SK-N-SH (cell line): Measurements from ENCODE around the gene AK4. TPM values are rescaled to one million over a fixed set of nuclear protein-coding genes. Genes with fewer than 3 reads are reported as not detected.

Source experiments
- CTCF ChIA-PET: fragments of 300-600, 350-600 bp; formaldehyde crosslinking; extraction: SDS; loops from one replicate; lab custom pipeline; 2021; lab: Yijun Ruan, JAX
- POLR2A ChIA-PET: fragments of 350-600 bp; sonication (Branson Sonifier 250); formaldehyde crosslinking; extraction: SDS; loops from one replicate; lab custom pipeline; 2020; ENCODE audit warnings: antibody characterized with exemption, inconsistent platforms; lab: Yijun Ruan, JAX
- DNase-seq: peaks from one replicate; pipeline ENCODE4 v3.0.0; 2012
- H2AFZ ChIP-seq: fragments of 200-600 bp; sonication (generic); 2 replicates; pipeline ENCODE4 v1.8.1; 2016; ENCODE audit warnings: antibody characterized with exemption, mild to moderate bottlenecking, low read depth
- H3F3A ChIP-seq: fragments of 200-600 bp; sonication (generic); replicated peaks from 2 replicates; pipeline ENCODE3; 2016; ENCODE audit warnings: antibody characterized with exemption, mild to moderate bottlenecking; ENCODE audit not compliant: insufficient read depth
- H3K27ac ChIP-seq, 2 experiments: fragments of 200-500 bp in 1 of 2; fragments of 200-600 bp in 1 of 2; sonication (Bioruptor generic) in 1 of 2; sonication (generic), shearing (Covaris generic) in 1 of 2; 2 replicates each; pipeline versions ENCODE4 v1.5.1 to v1.6.1; 2014 to 2016; ENCODE audit warnings: low read depth in 2 of 2, inconsistent platforms in 1 of 2, low read length in 1 of 2, mild to moderate bottlenecking in 1 of 2, mixed read lengths in 1 of 2
- H3K27me3 ChIP-seq: fragments of 200-600 bp; sonication (generic), shearing (Covaris generic); 2 replicates; pipeline ENCODE4 v1.6.1; 2016; ENCODE audit warnings: mixed run types; ENCODE audit not compliant: insufficient read depth
- H3K36me3 ChIP-seq, 2 experiments: fragments of 200-500 bp in 1 of 2; fragments of 200-600 bp in 1 of 2; sonication (Bioruptor generic) in 1 of 2; sonication (generic) in 1 of 2; replicated peaks in 1 of 2; 2 replicates each; pipeline versions ENCODE3 to v1.5.1; 2014 to 2016; ENCODE audit warnings: low read length in 1 of 2, mild to moderate bottlenecking in 1 of 2; ENCODE audit not compliant: insufficient read depth in 2 of 2, control insufficient read depth in 1 of 2
- H3K4me1 ChIP-seq, 2 experiments: fragments of 200-500 bp in 1 of 2; fragments of 200-600 bp in 1 of 2; sonication (Bioruptor generic) in 1 of 2; sonication (generic), shearing (Covaris generic) in 1 of 2; 2 replicates each; pipeline versions ENCODE4 v1.5.1 to v1.6.1; 2014 to 2016; ENCODE audit warnings: low read depth in 1 of 2, low read length in 1 of 2, mixed run types in 1 of 2; ENCODE audit not compliant: insufficient read depth in 2 of 2, control insufficient read depth in 1 of 2
- H3K4me2 ChIP-seq: fragments of 200-600 bp; sonication (generic), shearing (Covaris generic); 2 replicates; pipeline ENCODE4 v1.6.1; 2017; ENCODE audit warnings: mixed run types
- H3K4me3 ChIP-seq, 2 experiments: fragments of 200-500 bp in 1 of 2; fragments of 200-600 bp in 1 of 2; sonication (Bioruptor generic) in 1 of 2; sonication (generic), shearing (Covaris generic) in 1 of 2; 2 replicates each; pipeline versions ENCODE4 v1.5.1 to v1.8.1; 2014 to 2016; ENCODE audit warnings: low read depth in 2 of 2, inconsistent platforms in 1 of 2, low read length in 1 of 2, mild to moderate bottlenecking in 1 of 2, mixed read lengths in 1 of 2, moderate library complexity in 1 of 2
- H3K79me2 ChIP-seq: fragments of 200-600 bp; sonication (generic); 2 replicates; pipeline ENCODE4 v1.8.1; 2017; ENCODE audit warnings: mild to moderate bottlenecking; ENCODE audit not compliant: insufficient read depth
- H3K9ac ChIP-seq: fragments of 200-600 bp; sonication (generic); 2 replicates; pipeline ENCODE4 v1.6.1; 2017; ENCODE audit warnings: mixed run types
- H3K9me2 ChIP-seq: fragments of 200-600 bp; sonication (generic); 2 replicates; pipeline ENCODE4 v1.6.1; 2017; ENCODE audit warnings: mixed run types
- H3K9me3 ChIP-seq: fragments of 200-600 bp; sonication (generic); 2 replicates; pipeline ENCODE4 v1.6.1; 2017; ENCODE audit warnings: mixed run types, mild to moderate bottlenecking, moderate library complexity
- H4K20me1 ChIP-seq: fragments of 200-600 bp; sonication (generic); 2 replicates; pipeline ENCODE4 v1.6.1; 2017; ENCODE audit warnings: mild to moderate bottlenecking, mixed run types; ENCODE audit not compliant: insufficient read depth
- EP300 ChIP-seq, 2 experiments: IDR thresholded peaks; 2 replicates each; pipeline versions ENCODE4 v1.4.0 to v1.6.1; 2012; ENCODE audit warnings: borderline replicate concordance in 1 of 2, low read depth in 1 of 2, low read length in 1 of 2
- EZH2phosphoT487 ChIP-seq: fragments of 200-600 bp; sonication (generic); IDR thresholded peaks from 2 replicates; pipeline ENCODE4 v1.6.1; 2017; ENCODE audit warnings: low read depth, mixed run types, mild to moderate bottlenecking, antibody characterized with exemption, moderate library complexity, borderline replicate concordance
- FOXJ3 ChIP-seq: sonication (generic); formaldehyde crosslinking; IDR thresholded peaks from 2 replicates; pipeline ENCODE4 v1.5.1; 2020; ENCODE audit warnings: mild to moderate bottlenecking, missing genetic modification reagents
- FOXM1 ChIP-seq: IDR thresholded peaks from 2 replicates; pipeline ENCODE4 v1.4.0; 2012; ENCODE audit warnings: low read depth, mild to moderate bottlenecking
- GABPA ChIP-seq: IDR thresholded peaks from 2 replicates; pipeline ENCODE4 v1.4.0; 2012; ENCODE audit warnings: low read depth, mild to moderate bottlenecking
- GATA2 ChIP-seq: sonication (generic); formaldehyde crosslinking; IDR thresholded peaks from 2 replicates; pipeline ENCODE4 v1.5.0; 2020; ENCODE audit warnings: mild to moderate bottlenecking, missing genetic modification reagents
- POLR2AphosphoS5 ChIP-seq: IDR thresholded peaks from 2 replicates; pipeline ENCODE4 v1.6.1; 2012; ENCODE audit warnings: low read depth, low read length
- RFX5 ChIP-seq: IDR thresholded peaks from 2 replicates; pipeline ENCODE4 v1.6.1; 2012; ENCODE audit warnings: mild to moderate bottlenecking, improper control_type of control experiment, low read length
- RXRA ChIP-seq: IDR thresholded peaks from 2 replicates; pipeline ENCODE4 v1.4.0; 2012; ENCODE audit warnings: low read depth, mild to moderate bottlenecking, borderline replicate concordance
- TAF1 ChIP-seq: IDR thresholded peaks from 2 replicates; pipeline ENCODE4 v1.6.1; 2012; ENCODE audit warnings: low read depth, mild to moderate bottlenecking, low read length, moderate library complexity, borderline replicate concordance
- TCF12 ChIP-seq: IDR thresholded peaks from 2 replicates; pipeline ENCODE4 v1.4.0; 2012
- TEAD4 ChIP-seq: IDR thresholded peaks from 2 replicates; pipeline ENCODE4 v1.4.0; 2012; ENCODE audit warnings: mild to moderate bottlenecking, borderline replicate concordance; ENCODE audit not compliant: insufficient read depth
- YY1 ChIP-seq: IDR thresholded peaks from 2 replicates; pipeline ENCODE4 v1.4.0; 2012; ENCODE audit warnings: low read depth, mild to moderate bottlenecking
- WGBS: methylation state at CpG from one replicate; pipeline ENCODE4 v1.1.6; 2017; ENCODE audit warnings: low lambda C conversion rate; 5-methylcytosine and 5-hydroxymethylcytosine counted together
- polyA plus RNA-seq, 3 experiments: library from polyadenylated mRNA; depleted of rRNA; stranded (reverse); fragments of >200 nt; gene quantifications; 2 replicates each; pipeline ENCODE4 v1.2.3, GENCODE V29; 2012
- TF ChIP-seq, protein P1 (sequence below): IDR thresholded peaks from 2 replicates; pipeline ENCODE4 v1.6.1; 2012; ENCODE audit warnings: mild to moderate bottlenecking, low read depth, low read length, moderate library complexity
- TF ChIP-seq, protein P2 (sequence below): fragments of 150-350 bp; IDR thresholded peaks from 2 replicates; pipeline ENCODE4 v1.6.1; 2016; ENCODE audit warnings: mild to moderate bottlenecking, low read depth, low read length
- TF ChIP-seq, protein P3 (sequence below): IDR thresholded peaks from 2 replicates; pipeline ENCODE4 v1.4.0; 2012; ENCODE audit warnings: low read depth, borderline replicate concordance
- TF ChIP-seq, protein P4 (sequence below): IDR thresholded peaks from 2 replicates; pipeline ENCODE4 v1.4.0; 2012; ENCODE audit warnings: low read depth
- TF ChIP-seq, protein P5 (sequence below): IDR thresholded peaks from 2 replicates; pipeline ENCODE4 v1.4.0; 2012; ENCODE audit warnings: low read depth, borderline replicate concordance

AK4 gene
- polyA plus RNA-seq, 1 of the 3 experiments (the other 2 are of a cell fraction), result 6.4 TPM

DNA sequence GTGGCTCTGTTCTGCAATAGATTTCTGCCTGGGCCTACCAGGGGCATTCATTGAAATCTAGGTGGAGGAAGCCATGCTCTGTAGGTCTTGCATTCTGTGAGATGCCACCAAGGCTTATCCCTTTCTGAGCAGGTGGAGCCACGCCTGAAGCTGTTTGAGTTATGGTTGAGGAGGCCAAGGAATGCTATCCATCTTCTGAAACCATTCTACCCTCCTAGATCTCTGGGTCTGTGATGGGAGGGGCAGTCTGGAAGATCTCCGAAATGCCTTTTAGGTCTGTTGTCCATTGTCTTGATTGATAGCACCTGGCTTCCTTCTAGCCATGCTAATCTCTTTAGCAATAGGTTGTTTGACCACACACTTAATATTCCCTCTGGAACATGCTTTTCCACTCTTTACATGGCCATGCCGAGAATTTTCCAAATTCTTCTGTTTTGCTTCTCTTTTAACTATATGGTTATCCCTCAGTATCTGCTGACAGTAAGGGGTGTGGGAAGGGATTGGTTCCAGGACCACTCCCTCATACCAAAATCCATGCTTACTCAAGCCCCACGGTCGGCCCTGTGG is 45.2 kb downstream of the AK4 start:
- ChIA-PET POLR2A (no interaction called here), CTCF (no interaction called here)
- Histone ChIP-seq H2AFZ (no peak overlapping the region), H3K4me2 (no peak overlapping the region), H3K79me2 (no peaks in the 10 kb centered on the region), H4K20me1 (no peaks in the 10 kb centered on the region), H3K36me3 (no peaks in the 10 kb centered on the region), H3F3A (peaks cover 3% of the 10 kb centered on the region), H3K27me3 (no peaks in the 10 kb centered on the region), H3K9ac (no peak overlapping the region), H3K4me1 (peaks cover 0 to 5% of the 10 kb centered on the region in 2 experiments; a peak in 1 of 4 replicates)
- WGBS, result 83% methylated on average over 5 of the region's 5 CpGs
- TF ChIP-seq, protein P1, sequence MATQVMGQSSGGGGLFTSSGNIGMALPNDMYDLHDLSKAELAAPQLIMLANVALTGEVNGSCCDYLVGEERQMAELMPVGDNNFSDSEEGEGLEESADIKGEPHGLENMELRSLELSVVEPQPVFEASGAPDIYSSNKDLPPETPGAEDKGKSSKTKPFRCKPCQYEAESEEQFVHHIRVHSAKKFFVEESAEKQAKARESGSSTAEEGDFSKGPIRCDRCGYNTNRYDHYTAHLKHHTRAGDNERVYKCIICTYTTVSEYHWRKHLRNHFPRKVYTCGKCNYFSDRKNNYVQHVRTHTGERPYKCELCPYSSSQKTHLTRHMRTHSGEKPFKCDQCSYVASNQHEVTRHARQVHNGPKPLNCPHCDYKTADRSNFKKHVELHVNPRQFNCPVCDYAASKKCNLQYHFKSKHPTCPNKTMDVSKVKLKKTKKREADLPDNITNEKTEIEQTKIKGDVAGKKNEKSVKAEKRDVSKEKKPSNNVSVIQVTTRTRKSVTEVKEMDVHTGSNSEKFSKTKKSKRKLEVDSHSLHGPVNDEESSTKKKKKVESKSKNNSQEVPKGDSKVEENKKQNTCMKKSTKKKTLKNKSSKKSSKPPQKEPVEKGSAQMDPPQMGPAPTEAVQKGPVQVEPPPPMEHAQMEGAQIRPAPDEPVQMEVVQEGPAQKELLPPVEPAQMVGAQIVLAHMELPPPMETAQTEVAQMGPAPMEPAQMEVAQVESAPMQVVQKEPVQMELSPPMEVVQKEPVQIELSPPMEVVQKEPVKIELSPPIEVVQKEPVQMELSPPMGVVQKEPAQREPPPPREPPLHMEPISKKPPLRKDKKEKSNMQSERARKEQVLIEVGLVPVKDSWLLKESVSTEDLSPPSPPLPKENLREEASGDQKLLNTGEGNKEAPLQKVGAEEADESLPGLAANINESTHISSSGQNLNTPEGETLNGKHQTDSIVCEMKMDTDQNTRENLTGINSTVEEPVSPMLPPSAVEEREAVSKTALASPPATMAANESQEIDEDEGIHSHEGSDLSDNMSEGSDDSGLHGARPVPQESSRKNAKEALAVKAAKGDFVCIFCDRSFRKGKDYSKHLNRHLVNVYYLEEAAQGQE, result no peak
- TF ChIP-seq RXRA, result no peak
- no peak for TF ChIP-seq RFX5
- no peak for TF ChIP-seq GATA2
- TF ChIP-seq YY1, result no peak
- TF ChIP-seq, protein P2, sequence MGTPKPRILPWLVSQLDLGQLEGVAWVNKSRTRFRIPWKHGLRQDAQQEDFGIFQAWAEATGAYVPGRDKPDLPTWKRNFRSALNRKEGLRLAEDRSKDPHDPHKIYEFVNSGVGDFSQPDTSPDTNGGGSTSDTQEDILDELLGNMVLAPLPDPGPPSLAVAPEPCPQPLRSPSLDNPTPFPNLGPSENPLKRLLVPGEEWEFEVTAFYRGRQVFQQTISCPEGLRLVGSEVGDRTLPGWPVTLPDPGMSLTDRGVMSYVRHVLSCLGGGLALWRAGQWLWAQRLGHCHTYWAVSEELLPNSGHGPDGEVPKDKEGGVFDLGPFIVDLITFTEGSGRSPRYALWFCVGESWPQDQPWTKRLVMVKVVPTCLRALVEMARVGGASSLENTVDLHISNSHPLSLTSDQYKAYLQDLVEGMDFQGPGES, result no peak
- TF ChIP-seq EZH2phosphoT487, result no peak
- TF ChIP-seq POLR2AphosphoS5, result no peak
- TF ChIP-seq, protein P3, sequence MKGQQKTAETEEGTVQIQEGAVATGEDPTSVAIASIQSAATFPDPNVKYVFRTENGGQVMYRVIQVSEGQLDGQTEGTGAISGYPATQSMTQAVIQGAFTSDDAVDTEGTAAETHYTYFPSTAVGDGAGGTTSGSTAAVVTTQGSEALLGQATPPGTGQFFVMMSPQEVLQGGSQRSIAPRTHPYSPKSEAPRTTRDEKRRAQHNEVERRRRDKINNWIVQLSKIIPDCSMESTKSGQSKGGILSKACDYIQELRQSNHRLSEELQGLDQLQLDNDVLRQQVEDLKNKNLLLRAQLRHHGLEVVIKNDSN, result no peak
- TF ChIP-seq TEAD4, result no peak
- TF ChIP-seq, protein P4, sequence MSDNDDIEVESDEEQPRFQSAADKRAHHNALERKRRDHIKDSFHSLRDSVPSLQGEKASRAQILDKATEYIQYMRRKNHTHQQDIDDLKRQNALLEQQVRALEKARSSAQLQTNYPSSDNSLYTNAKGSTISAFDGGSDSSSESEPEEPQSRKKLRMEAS, result no peak
- no peak for TF ChIP-seq FOXM1
- TF ChIP-seq TAF1, result no peak
- TF ChIP-seq TCF12, result no peak
- TF ChIP-seq EP300 (IDR thresholded peaks at IDR 0.05; ENCODE audit: borderline replicate concordance in 1 of 2, low read depth in 1 of 2, low read length in 1 of 2), result no peak
- TF ChIP-seq, protein P5, sequence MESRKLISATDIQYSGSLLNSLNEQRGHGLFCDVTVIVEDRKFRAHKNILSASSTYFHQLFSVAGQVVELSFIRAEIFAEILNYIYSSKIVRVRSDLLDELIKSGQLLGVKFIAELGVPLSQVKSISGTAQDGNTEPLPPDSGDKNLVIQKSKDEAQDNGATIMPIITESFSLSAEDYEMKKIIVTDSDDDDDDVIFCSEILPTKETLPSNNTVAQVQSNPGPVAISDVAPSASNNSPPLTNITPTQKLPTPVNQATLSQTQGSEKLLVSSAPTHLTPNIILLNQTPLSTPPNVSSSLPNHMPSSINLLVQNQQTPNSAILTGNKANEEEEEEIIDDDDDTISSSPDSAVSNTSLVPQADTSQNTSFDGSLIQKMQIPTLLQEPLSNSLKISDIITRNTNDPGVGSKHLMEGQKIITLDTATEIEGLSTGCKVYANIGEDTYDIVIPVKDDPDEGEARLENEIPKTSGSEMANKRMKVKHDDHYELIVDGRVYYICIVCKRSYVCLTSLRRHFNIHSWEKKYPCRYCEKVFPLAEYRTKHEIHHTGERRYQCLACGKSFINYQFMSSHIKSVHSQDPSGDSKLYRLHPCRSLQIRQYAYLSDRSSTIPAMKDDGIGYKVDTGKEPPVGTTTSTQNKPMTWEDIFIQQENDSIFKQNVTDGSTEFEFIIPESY, result no peak
- no peak for TF ChIP-seq GABPA
- TF ChIP-seq FOXJ3 (CRISPR knock-in tag), result no peak
- TF ChIP-seq, all 33 proteins: peak for 0
- Histone ChIP-seq H3K4me3 (no peak overlapping the region), H3K9me3 (no peaks in the 10 kb centered on the region), H3K9me2 (no peaks in the 10 kb centered on the region), H3K27ac (no peak overlapping the region)
- no peak for DNase-seq
